Right ventricle myocardium inferior (tissue), 1 donor: ENCODE data around the gene DCPS. TPM values are rescaled to one million over a fixed set of nuclear protein-coding genes. Genes with fewer than 3 reads are reported as not detected.
A peak's percentile ranks its signal among the peaks of the same experiment; 100 is the strongest.
"Not testable (repeated sequence)": the region's sequence is repeated elsewhere in the genome, so short reads cannot be mapped to it uniquely, and the experiment has no call there.

ENCODE experiments used
- ATAC-seq: fragments of 200-7000 bp; cut with Tn5 transposase; one replicate; pipeline ENCODE4 v1.9.1; 2020; ENCODE audit warnings: mild to moderate bottlenecking, moderate library complexity
- DNase-seq: peaks from one replicate; pipeline ENCODE4 v3.0.0; 2021; ENCODE audit errors: missing footprints
- intact Hi-C: fragments of 100-400 bp; cut with DNase I; formaldehyde crosslinking; loops from one replicate; pipeline ENCODE4 v1.11.0; 2022
- total RNA-seq: library from RNA; stranded (reverse); fragmentation: NEBNext Ultra II Directional; extraction: Animal tissue kit (Norgen Biotek cat#: 25700); gene quantifications from one replicate; pipeline ENCODE4 v1.2.1, GENCODE V29; 2021
- donor health status: DM: no; HTN: yes; CAD: no; lungs with severe emphysema.

Gene DCPS
- total RNA-seq, 1 donor from 2014 or later: 10.8 TPM

GRCh38 chr11:126366064-126366822 lies 62.4 kb downstream of the DCPS start:
- ATAC-seq (peak; percentile 30), DNase-seq (peak; percentile 62)
- intact Hi-C loops: loop anchor here (1.0 kb wide), 1 partner anchor 10 kb away; no protein-coding TSS in a partner anchor

- DNase-seq (peak; percentile 53), ATAC-seq (peak; percentile 28)
- intact Hi-C loops: loop anchor here (1.0 kb wide), 1 partner anchor 9 kb away; no protein-coding TSS in a partner anchor
Observed at GRCh38 chr11:126366823-126367654, 63.2 kb downstream of the DCPS start.

DNA sequence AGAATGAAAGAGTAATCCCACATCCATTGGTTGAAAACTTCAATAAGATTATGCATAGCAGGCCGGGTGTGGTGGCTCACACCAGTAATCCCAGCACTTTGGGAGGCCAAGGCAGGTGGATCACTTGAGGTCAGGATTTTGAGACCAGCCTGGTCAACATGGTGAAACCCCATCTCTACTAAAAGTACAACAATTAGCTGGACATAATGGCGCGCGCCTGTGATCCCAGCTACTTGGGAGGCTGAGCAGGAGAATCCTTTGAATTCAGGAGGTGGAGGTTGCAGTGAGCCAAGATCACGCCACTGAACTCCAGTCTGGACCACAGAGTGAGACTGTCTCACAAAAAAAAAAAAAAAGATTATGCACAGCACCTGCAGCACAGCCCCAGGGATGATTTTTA lies 63.9 kb downstream of the DCPS start:
- ATAC-seq, intact Hi-C loops: not testable (repeated sequence)
- DNase-seq: peak; percentile 11

GRCh38 chr11:126368336-126369119 lies 64.7 kb downstream of the DCPS start:
- DNase-seq: peak; percentile 63
- intact Hi-C loops, ATAC-seq: not testable (repeated sequence)

DNA sequence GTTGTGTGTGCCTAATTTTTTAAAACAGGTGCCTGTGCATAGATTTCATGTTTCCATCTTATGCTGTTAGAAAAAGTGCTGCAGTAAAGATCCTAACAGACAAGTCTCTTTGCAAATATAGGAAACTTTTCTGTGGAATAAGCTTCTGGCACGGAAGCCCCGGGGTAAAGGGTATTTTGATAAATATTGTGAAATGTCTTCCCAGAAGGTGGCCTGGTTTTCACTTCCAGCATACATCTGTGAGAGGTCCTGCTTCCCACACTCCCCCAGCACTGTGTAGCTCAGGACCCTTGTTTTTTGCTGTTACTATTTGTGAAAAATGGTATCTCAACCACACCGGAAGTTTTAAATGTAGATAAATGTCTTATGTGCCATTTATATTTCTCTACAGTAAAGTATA lies 66.2 kb downstream of the DCPS start:
- no peak for ATAC-seq
- intact Hi-C loops: no loop called here
- DNase-seq: no peak

- no peak for ATAC-seq
- peak; percentile 13 for DNase-seq
- intact Hi-C loops: no loop called here
Observed at GRCh38 chr11:126371595-126371994, 67.7 kb downstream of the DCPS start.

- intact Hi-C loops, DNase-seq: not testable (repeated sequence)
- peak; percentile 63 for ATAC-seq
Observed at GRCh38 chr11:126373389-126374066, 69.7 kb downstream of the DCPS start.

DNA sequence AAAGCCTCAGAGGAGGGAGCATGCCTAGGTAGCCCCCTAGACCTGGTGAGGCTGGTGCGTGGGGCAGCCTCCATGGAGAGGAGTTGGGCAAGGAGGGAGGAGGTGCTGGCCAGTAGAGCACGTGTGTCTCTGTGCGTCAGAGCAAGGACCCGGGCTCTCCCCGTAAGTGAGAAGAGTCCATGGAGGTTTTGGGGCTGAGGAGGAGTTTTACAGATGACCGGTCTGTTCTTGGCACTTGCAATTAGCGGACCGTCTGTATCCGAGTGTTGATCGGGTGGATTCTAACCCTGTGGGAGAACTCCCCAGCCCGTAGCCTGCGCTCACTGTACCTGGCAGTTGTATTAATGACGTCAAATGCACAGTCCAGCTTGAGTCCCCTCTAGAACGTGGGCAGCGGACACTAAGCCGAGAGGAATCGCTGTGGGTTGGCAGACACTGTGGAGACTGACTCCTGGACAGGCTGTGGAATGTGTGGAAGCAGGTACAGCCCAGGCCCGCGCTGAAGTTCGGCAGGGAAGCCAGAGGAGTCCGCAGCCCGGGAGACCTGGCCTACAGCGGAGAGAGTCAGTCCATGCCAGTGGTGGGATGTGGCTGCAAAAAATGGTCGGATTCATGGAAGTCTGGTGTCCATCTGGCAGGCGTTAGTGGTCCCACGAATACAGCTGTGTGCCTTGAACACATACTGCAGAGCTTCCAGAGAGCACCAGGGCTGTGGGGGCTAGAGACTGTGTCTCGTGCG lies 70.9 kb downstream of the DCPS start:
- DNase-seq, intact Hi-C loops: not testable (repeated sequence)
- ATAC-seq: peak; percentile 87

GRCh38 chr11:126375726-126376125 lies 71.9 kb downstream of the DCPS start:
- DNase-seq (no peak), ATAC-seq (no peak)
- intact Hi-C loops: loop anchor here (1.0 kb wide), 1 partner anchor 9 kb away; no protein-coding TSS in a partner anchor

GRCh38 chr11:126378763-126379162 lies 74.9 kb downstream of the DCPS start:
- intact Hi-C loops: no loop called here
- ATAC-seq: no peak
- no peak for DNase-seq

- ATAC-seq: no peak
- DNase-seq: no peak
- intact Hi-C loops: no loop called here
Observed at GRCh38 chr11:126380909-126381308, 77.0 kb downstream of the DCPS start.

- intact Hi-C loops, ATAC-seq, DNase-seq: not testable (repeated sequence)
Observed at GRCh38 chr11:126381960-126382359, 78.1 kb downstream of the DCPS start.

GRCh38 chr11:126382641-126383040 lies 78.8 kb downstream of the DCPS start:
- DNase-seq, ATAC-seq: not testable (repeated sequence)

GRCh38 chr11:126383339-126384335 lies 79.8 kb downstream of the DCPS start:
- intact Hi-C loops: no loop called here
- no peak for DNase-seq
- ATAC-seq: no peak

More at GRCh38 chr11:126382641-126383040, 78.8 kb downstream of the DCPS start:
- intact Hi-C loops: not testable (repeated sequence)

- intact Hi-C loops: no loop called here
- ATAC-seq: no peak
- no peak for DNase-seq
Observed at GRCh38 chr11:126384449-126385070, 80.7 kb downstream of the DCPS start.
